Measurements from ENCODE around the gene FBP2.

FBP2 gene

DNA sequence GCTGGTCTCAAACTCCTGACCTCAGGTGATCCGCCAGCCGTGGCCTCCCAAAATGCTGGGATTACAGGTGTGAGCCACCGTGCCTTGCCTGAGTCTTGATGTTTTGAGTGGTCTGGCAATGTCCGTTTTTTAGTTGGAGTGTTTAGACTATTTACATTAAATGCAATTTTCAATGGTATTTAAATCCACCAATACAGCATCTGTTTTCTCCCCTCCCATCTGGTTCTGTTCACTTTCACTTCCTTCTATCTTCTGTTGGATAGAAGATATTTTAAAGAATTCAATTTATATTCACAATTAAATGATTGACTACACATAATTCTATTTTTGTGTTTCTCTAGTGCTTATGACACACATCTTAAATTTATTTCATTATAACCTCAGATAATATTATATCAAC is 64.7 kb downstream of the FBP2 start:
- Histone ChIP-seq H3K27me3 (replicated peaks; ENCODE audit: control insufficient read depth, insufficient read depth, low read length) (no peaks in the 10 kb centered on the region), H3K36me3 (ENCODE audit: control insufficient read depth, insufficient read depth, low read length) (no peaks in the 10 kb centered on the region), H3K4me3 (replicated peaks; ENCODE audit: low read depth, low read length) (no peak overlapping the region)
- DNase-seq (ENCODE audit: extremely low read depth, insufficient read length), result no peak
- TF ChIP-seq, protein P1, sequence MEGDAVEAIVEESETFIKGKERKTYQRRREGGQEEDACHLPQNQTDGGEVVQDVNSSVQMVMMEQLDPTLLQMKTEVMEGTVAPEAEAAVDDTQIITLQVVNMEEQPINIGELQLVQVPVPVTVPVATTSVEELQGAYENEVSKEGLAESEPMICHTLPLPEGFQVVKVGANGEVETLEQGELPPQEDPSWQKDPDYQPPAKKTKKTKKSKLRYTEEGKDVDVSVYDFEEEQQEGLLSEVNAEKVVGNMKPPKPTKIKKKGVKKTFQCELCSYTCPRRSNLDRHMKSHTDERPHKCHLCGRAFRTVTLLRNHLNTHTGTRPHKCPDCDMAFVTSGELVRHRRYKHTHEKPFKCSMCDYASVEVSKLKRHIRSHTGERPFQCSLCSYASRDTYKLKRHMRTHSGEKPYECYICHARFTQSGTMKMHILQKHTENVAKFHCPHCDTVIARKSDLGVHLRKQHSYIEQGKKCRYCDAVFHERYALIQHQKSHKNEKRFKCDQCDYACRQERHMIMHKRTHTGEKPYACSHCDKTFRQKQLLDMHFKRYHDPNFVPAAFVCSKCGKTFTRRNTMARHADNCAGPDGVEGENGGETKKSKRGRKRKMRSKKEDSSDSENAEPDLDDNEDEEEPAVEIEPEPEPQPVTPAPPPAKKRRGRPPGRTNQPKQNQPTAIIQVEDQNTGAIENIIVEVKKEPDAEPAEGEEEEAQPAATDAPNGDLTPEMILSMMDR (IDR thresholded peaks at IDR 0.05; ENCODE audit: insufficient read depth, low read length, poor library complexity, severe bottlenecking), result no peak

DNA sequence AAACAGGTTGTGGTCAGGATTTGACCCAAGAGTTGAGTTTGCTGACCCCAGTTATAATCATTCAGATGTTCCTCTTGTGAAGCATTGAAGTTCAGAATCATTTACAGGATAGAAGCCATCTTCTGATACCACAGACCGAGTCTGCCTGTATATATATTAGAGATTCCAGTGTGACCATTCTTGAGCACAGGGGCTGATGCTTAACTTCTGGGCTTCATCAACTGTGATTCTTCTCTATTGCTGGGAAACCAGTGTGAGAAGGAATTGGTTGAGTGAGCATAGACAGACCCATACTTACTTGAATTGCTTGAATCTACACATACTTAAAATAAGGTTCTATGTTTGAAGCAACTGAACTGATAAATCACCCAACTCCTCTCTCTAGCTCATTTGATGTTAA is 66.7 kb downstream of the FBP2 start:
- Histone ChIP-seq H3K4me3 (replicated peaks; ENCODE audit: low read depth, low read length) (no peak overlapping the region), H3K27me3 (replicated peaks; ENCODE audit: control insufficient read depth, insufficient read depth, low read length) (no peaks in the 10 kb centered on the region), H3K36me3 (ENCODE audit: control insufficient read depth, insufficient read depth, low read length) (no peaks in the 10 kb centered on the region)
- no peak for DNase-seq (ENCODE audit: extremely low read depth, insufficient read length)
- TF ChIP-seq, protein P1 (IDR thresholded peaks at IDR 0.05; ENCODE audit: insufficient read depth, low read length, poor library complexity, severe bottlenecking), result no peak

DNA sequence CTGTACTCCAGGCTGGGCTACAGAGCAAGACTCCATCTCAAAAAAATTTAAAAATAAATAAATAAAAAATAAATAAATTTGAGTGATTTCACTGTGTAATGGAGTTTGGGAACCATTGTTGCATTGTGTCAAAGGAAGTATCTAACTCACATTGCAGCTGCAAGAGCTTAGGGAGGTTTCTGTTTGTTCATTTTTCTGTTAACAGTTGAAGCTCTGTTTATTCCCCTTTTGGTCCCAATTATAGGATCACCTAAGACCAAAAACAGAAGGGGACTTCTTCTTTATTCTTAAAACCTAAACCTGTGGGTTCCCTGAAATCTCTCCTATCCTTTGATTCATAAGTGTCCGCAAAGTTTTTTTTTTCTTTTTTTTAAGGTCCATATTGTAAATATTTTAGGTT is 67.4 kb downstream of the FBP2 start:
- no peaks in the 10 kb centered on the region for H3K36me3 ChIP-seq (ENCODE audit: control insufficient read depth, insufficient read depth, low read length)
- DNase-seq (ENCODE audit: extremely low read depth, insufficient read length), result no peak
- no peak overlapping the region for H3K4me3 ChIP-seq (replicated peaks; ENCODE audit: low read depth, low read length)
- H3K27me3 ChIP-seq (replicated peaks; ENCODE audit: control insufficient read depth, insufficient read depth, low read length), result no peaks in the 10 kb centered on the region
- TF ChIP-seq, protein P1 (IDR thresholded peaks at IDR 0.05; ENCODE audit: insufficient read depth, low read length, poor library complexity, severe bottlenecking), result no peak

DNA sequence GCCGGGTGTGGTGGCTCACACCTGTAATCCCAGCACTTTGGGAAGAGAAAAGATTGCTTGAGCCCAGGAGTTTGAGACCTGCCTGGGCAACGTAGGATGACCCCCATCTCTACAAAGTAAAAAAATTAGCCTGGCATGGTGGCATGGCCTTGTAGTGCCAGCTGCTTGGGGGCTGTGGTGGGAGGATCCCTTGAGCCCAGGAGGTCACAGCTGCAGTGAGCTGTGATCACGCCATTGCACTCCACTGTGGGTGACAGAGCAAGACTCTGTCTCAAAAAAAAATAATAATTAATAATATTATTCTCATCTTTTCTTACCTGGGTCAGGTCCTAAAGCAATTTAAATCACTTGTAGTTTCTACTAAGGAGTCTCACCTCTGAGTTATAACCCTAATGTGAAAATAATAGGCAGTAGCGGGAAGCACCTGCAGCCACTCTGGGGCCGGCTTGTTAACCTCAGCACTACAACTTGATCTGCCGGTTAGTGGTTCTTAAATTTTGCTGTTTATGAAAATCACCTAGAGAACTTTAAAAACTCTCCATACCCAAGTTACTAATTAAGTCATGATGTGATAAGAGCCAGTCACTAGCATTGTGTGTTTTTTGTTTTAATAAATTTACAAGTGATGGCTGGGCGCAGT is 68.1 kb downstream of the FBP2 start:
- Histone ChIP-seq H3K36me3 (ENCODE audit: control insufficient read depth, insufficient read depth, low read length) (no peaks in the 10 kb centered on the region), H3K4me3 (replicated peaks; ENCODE audit: low read depth, low read length) (no peak overlapping the region), H3K27me3 (replicated peaks; ENCODE audit: control insufficient read depth, insufficient read depth, low read length) (no peaks in the 10 kb centered on the region)
- TF ChIP-seq, protein P1 (IDR thresholded peaks at IDR 0.05; ENCODE audit: insufficient read depth, low read length, poor library complexity, severe bottlenecking), result no peak
- DNase-seq (ENCODE audit: extremely low read depth, insufficient read length), result no peak

DNA sequence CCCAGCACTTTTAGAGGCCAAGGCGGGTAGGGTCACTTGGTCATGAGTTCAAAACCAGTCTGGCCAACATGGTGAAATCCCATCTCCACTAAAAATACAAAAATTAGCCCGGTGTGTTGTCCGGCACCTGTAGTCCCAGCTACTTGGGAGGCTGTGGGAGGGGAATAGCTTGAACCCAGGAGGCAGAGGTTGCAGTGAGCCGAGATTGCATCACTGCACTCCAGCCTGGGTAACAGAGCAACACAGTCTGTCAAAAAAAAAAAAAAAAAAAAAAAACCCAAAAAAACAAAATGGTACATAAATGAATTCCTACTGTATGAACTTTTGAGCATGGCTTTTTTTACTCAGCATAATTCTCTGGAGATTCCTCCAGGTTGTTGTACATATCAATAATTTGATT is 76.4 kb downstream of the FBP2 start:
- DNase-seq (ENCODE audit: extremely low read depth, insufficient read length), result no peak
- TF ChIP-seq, protein P1 (IDR thresholded peaks at IDR 0.05; ENCODE audit: insufficient read depth, low read length, poor library complexity, severe bottlenecking), result no peak
- Histone ChIP-seq H3K36me3 (ENCODE audit: control insufficient read depth, insufficient read depth, low read length) (no peaks in the 10 kb centered on the region), H3K27me3 (replicated peaks; ENCODE audit: control insufficient read depth, insufficient read depth, low read length) (no peaks in the 10 kb centered on the region), H3K4me3 (replicated peaks; ENCODE audit: low read depth, low read length) (no peak overlapping the region)

DNA sequence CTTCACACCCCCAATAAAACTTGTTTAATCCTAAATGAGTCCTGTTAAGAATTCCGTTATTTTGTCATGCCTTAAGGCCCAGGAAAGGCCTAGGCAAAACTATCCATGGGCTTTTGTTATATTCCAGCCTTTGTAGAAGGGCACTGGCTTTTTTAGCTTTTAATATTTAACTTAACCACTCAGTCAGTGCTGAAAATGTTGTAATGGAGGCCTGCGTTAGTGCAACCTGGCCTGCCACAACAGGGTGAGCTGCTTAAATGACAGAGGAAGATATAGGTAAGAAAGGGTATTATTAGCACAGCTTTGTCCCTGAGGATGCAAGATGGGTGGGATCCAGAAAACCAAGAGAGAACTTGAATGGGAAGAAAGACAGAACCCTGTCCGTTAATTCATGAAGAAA is 78.9 kb downstream of the FBP2 start:
- Histone ChIP-seq H3K36me3 (ENCODE audit: control insufficient read depth, insufficient read depth, low read length) (no peaks in the 10 kb centered on the region), H3K4me3 (replicated peaks; ENCODE audit: low read depth, low read length) (no peak overlapping the region), H3K27me3 (replicated peaks; ENCODE audit: control insufficient read depth, insufficient read depth, low read length) (no peaks in the 10 kb centered on the region)
- DNase-seq (ENCODE audit: extremely low read depth, insufficient read length), result no peak
- TF ChIP-seq, protein P1 (IDR thresholded peaks at IDR 0.05; ENCODE audit: insufficient read depth, low read length, poor library complexity, severe bottlenecking), result no peak

All from GM06990 (cell line).